GM12878 (cell line): ENCODE data around the gene C20orf173.

ENCODE experiments used
- CHD4 ChIP-seq: fragments of 200-600 bp; sonication (generic); IDR thresholded peaks from 2 replicates; pipeline ENCODE4 v1.6.1; 2016; ENCODE audit warnings: mild to moderate bottlenecking
- EP300 ChIP-seq, 2 experiments: fragments of 150-350 bp in 1 of 2; IDR thresholded peaks; 2 replicates each; pipeline ENCODE4 v1.6.1; 2011 to 2012; ENCODE audit warnings: low read depth in 2 of 2, low read length in 2 of 2, borderline replicate concordance in 1 of 2, improper control_type of control experiment in 1 of 2, inconsistent platforms in 1 of 2; ENCODE audit not compliant: control insufficient read depth in 1 of 2
- HDAC6 ChIP-seq: fragments of 200-600 bp; sonication (generic); IDR thresholded peaks from one replicate; pipeline ENCODE4 v1.8.0; 2017; ENCODE audit warnings: antibody characterized with exemption; ENCODE audit not compliant: unreplicated experiment
- PAX5 ChIP-seq: IDR thresholded peaks from 2 replicates; pipeline ENCODE4 v1.6.1; 2011; ENCODE audit warnings: low read depth, low read length, borderline replicate concordance
- POLR2A ChIP-seq: IDR thresholded peaks from 2 replicates; pipeline ENCODE4 v1.6.1; 2011; ENCODE audit warnings: low read depth, mild to moderate bottlenecking, low read length
- SP1 ChIP-seq: IDR thresholded peaks from one replicate; pipeline ENCODE4 v1.6.1; 2011; ENCODE audit warnings: low read depth, low read length
- TF ChIP-seq, protein P1 (sequence below), 3 experiments: IDR thresholded peaks in 2 of 3; conservative IDR thresholded peaks in 1 of 3; 2 replicates each; pipeline ENCODE4 v1.5.1; 2011; ENCODE audit warnings: low read depth in 3 of 3, low read length in 3 of 3, mild to moderate bottlenecking in 3 of 3, control low read depth in 2 of 3, moderate library complexity in 2 of 3, inconsistent platforms in 1 of 3, mixed read lengths in 1 of 3; ENCODE audit not compliant: control insufficient read depth in 2 of 3, insufficient read depth in 1 of 3; ENCODE audit errors: extremely low read depth in 1 of 3
- TF ChIP-seq, protein P2 (sequence below): IDR thresholded peaks from 2 replicates; pipeline ENCODE4 v1.6.1; 2012; ENCODE audit warnings: mild to moderate bottlenecking, low read depth, low read length
- TF ChIP-seq, protein P3 (sequence below): IDR thresholded peaks from 2 replicates; pipeline ENCODE4 v1.6.1; 2012; ENCODE audit warnings: low read length, inconsistent platforms
- TF ChIP-seq, protein P4 (sequence below): IDR thresholded peaks from 2 replicates; pipeline ENCODE4 v1.6.1; 2012; ENCODE audit warnings: low read depth, low read length, improper control_type of control experiment

DNA sequence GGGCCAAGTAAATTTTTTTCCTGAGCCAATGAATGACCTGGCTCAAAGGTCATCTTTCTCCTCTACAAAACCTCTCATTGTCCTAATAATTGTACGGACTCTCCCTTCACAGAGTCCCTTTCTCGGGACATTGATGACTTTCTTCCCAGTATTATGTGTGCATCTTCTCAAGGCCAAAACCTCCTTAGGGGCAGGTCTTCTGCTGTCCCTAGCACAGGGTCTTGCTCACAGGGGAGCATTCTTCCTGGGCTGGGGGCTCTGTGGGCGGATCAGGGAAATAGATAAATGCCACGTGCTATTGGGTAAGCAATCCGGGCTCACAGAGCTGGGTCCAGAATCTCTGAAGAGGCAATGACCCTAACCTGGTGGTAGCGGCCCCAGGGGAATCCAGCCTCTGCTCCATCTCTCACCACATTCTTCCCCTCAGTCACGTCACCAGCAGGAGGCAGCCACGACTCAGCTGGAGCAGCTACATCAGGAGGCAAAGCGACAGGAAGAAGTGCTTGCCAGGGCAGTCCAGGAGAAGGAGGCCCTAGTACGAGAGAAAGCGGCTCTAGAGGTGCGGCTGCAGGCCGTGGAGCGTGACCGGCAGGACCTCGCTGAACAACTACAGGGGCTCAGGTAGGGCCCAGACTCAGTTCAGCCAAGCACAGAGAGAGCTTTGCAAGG, 50.5 kb downstream of the C20orf173 start:
- TF ChIP-seq, protein P1, sequence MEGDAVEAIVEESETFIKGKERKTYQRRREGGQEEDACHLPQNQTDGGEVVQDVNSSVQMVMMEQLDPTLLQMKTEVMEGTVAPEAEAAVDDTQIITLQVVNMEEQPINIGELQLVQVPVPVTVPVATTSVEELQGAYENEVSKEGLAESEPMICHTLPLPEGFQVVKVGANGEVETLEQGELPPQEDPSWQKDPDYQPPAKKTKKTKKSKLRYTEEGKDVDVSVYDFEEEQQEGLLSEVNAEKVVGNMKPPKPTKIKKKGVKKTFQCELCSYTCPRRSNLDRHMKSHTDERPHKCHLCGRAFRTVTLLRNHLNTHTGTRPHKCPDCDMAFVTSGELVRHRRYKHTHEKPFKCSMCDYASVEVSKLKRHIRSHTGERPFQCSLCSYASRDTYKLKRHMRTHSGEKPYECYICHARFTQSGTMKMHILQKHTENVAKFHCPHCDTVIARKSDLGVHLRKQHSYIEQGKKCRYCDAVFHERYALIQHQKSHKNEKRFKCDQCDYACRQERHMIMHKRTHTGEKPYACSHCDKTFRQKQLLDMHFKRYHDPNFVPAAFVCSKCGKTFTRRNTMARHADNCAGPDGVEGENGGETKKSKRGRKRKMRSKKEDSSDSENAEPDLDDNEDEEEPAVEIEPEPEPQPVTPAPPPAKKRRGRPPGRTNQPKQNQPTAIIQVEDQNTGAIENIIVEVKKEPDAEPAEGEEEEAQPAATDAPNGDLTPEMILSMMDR (IDR thresholded peaks at IDR 0.05 in 2 of 3, conservative IDR thresholded peaks at IDR 0.05 in 1 of 3; ENCODE audit: control insufficient read depth in 2 of 3, extremely low read depth in 1 of 3, insufficient read depth in 1 of 3, low read depth in 3 of 3, low read length in 3 of 3): peak; percentile 35 to 53 (median 49)
- TF ChIP-seq, protein P2, sequence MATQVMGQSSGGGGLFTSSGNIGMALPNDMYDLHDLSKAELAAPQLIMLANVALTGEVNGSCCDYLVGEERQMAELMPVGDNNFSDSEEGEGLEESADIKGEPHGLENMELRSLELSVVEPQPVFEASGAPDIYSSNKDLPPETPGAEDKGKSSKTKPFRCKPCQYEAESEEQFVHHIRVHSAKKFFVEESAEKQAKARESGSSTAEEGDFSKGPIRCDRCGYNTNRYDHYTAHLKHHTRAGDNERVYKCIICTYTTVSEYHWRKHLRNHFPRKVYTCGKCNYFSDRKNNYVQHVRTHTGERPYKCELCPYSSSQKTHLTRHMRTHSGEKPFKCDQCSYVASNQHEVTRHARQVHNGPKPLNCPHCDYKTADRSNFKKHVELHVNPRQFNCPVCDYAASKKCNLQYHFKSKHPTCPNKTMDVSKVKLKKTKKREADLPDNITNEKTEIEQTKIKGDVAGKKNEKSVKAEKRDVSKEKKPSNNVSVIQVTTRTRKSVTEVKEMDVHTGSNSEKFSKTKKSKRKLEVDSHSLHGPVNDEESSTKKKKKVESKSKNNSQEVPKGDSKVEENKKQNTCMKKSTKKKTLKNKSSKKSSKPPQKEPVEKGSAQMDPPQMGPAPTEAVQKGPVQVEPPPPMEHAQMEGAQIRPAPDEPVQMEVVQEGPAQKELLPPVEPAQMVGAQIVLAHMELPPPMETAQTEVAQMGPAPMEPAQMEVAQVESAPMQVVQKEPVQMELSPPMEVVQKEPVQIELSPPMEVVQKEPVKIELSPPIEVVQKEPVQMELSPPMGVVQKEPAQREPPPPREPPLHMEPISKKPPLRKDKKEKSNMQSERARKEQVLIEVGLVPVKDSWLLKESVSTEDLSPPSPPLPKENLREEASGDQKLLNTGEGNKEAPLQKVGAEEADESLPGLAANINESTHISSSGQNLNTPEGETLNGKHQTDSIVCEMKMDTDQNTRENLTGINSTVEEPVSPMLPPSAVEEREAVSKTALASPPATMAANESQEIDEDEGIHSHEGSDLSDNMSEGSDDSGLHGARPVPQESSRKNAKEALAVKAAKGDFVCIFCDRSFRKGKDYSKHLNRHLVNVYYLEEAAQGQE: no peak
- TF ChIP-seq SP1: no peak
- TF ChIP-seq, protein P3, sequence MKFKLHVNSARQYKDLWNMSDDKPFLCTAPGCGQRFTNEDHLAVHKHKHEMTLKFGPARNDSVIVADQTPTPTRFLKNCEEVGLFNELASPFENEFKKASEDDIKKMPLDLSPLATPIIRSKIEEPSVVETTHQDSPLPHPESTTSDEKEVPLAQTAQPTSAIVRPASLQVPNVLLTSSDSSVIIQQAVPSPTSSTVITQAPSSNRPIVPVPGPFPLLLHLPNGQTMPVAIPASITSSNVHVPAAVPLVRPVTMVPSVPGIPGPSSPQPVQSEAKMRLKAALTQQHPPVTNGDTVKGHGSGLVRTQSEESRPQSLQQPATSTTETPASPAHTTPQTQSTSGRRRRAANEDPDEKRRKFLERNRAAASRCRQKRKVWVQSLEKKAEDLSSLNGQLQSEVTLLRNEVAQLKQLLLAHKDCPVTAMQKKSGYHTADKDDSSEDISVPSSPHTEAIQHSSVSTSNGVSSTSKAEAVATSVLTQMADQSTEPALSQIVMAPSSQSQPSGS: no peak
- TF ChIP-seq PAX5: peak; percentile 78; the same call in 1 of the 2 replicates
- TF ChIP-seq CHD4: no peak
- TF ChIP-seq HDAC6: no peak
- TF ChIP-seq EP300 (IDR thresholded peaks at IDR 0.05; ENCODE audit: borderline replicate concordance in 1 of 2, control insufficient read depth in 1 of 2, low read depth in 2 of 2, low read length in 2 of 2): no peak
- TF ChIP-seq, protein P4, sequence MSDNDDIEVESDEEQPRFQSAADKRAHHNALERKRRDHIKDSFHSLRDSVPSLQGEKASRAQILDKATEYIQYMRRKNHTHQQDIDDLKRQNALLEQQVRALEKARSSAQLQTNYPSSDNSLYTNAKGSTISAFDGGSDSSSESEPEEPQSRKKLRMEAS: no peak
- peak; percentile 24; the same call in 1 of the 2 replicates for TF ChIP-seq POLR2A
